GM18519 (cell line): ENCODE results near the gene TMEM132A.

Source experiments
- ATAC-seq: cut with Tn5 transposase; IDR thresholded peaks from one replicate; pipeline ENCODE4 v1.9.1; 2021; ENCODE audit warnings: mild to moderate bottlenecking, moderate library complexity; ENCODE audit not compliant: unreplicated experiment, low FRiP score

TMEM132A gene

DNA sequence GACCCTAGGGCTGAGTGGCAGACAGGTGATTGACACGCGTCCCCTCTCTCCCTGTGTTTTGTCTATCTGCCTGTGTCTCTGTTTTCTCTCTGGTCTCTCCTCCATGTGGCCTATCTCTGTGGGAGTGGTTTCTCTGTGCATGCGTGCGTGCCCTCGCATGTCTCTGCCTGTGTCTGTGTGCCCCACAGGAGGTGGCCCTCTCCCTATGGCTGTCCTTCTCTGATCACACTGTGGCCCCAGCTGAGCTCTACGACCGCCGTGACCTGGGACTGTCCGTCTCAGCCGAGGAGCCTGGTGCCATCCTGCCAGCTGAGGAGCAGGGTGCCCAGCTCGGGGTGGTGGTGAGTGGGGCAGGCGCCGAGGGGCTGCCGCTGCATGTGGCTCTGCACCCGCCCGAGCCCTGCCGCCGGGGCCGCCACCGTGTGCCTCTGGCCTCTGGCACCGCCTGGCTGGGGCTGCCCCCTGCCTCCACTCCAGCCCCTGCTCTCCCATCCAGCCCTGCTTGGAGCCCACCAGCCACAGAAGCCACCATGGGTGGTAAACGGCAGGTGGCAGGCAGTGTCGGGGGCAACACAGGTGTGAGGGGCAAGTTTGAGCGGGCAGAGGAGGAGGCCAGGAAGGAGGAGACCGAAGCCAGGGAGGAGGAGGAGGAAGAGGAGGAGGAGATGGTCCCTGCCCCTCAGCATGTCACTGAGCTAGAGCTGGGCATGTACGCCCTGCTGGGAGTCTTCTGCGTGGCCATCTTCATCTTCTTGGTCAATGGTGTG, 11.6 kb downstream of the TMEM132A start:
- no peak for ATAC-seq

DNA sequence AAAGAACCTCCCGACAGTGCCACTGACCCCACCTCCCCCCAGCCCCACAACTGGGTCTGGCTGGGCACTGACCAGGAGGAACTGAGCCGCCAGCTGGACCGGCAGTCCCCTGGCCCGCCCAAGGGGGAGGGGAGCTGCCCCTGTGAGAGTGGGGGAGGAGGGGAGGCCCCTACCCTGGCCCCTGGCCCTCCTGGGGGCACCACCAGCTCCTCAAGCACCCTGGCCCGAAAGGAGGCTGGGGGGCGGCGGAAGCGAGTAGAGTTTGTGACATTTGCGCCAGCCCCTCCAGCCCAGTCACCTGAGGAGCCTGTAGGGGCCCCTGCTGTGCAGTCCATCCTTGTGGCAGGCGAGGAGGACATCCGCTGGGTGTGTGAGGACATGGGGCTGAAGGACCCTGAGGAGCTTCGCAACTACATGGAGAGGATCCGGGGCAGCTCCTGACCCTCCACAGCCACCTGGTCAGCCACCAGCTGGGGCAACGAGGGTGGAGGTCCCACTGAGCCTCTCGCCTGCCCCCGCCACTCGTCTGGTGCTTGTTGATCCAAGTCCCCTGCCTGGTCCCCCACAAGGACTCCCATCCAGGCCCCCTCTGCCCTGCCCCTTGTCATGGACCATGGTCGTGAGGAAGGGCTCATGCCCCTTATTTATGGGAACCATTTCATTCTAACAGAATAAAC, 12.3 kb downstream of the TMEM132A start:
- no peak for ATAC-seq

DNA sequence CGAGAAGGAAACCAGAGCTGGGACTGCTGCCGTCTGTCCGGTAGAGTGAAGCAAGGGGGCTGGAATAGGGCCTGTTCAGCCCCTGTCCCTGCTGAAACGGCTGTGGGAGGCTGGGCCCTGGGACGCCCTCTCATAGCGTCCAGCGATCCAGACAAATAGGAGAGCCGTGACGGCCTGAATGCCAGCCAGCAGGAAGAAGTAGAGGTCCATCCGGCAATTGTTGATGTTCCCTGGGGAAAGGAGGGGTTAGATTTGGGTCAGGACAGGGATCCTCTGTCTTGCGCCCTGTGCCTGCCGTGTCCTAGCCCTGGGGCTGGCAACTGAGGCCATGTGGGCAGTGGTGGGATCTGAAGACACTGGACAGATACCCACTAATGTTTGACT, 12.9 kb downstream of the TMEM132A start:
- no peak for ATAC-seq

GRCh38 chr11:60937811-60938210, 13.6 kb downstream of the TMEM132A start:
- no peak for ATAC-seq

- ATAC-seq: no peak
These were observed 14.2 kb downstream of the TMEM132A start for GRCh38 chr11:60938500-60938899.

GRCh38 chr11:60939301-60939700, 15.0 kb downstream of the TMEM132A start:
- no peak for ATAC-seq

DNA sequence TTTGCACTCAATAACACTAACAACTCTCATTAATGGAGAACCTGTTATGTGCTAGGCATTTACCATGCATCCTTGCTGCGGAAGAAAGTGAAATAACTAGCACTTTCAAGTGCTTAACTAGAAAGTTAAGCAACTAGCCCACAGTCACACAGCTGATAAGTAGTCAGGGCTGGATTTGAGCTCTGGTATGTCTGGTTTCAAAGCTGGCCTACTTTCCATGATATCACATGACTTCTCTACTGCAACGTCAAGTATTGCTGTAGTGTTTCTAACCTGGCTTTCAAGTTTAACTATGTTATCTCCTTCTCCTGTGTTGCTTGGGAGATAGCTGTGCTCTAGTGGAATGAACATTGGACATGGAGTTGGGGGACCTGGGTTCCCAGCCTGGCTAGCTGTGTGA, 15.6 kb downstream of the TMEM132A start:
- no peak for ATAC-seq

DNA sequence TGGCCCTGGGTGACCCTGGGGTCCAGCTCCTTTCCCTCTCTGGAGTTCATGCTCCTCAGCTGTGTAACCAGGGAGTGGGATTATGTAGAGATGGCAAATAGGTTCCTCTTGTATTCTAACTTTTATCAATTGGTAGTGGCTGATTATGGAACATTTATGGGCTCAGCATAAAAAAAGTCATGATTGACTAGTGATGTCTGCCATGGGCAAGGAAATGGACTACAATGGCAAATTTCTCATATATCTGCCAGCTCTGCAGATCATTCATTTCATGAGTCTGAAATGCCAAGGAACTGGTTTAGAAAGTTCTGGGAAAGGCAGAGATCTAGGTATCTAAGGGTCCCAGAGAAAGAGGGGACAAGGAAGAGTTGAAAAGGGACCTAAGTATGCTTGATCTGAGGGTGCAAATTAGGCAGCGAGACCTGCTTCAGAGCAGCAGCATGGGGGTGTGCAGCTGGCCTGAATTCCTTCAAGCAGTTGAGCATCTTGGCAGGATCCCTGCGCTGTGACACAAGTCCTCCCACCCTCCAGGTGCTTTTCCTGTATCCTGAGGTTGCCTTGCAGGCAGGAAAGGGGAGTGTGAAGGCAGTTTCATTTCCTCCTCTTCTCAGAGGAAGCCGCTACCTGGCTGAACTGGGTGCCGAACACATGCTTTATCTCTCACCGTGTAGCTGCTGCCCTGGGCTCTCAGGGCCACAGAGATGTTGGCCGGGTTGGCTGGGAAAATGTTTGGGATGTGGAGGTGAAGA, 17.3 kb downstream of the TMEM132A start:
- ATAC-seq: no peak

GRCh38 chr11:60942219-60942618, 18.0 kb downstream of the TMEM132A start:
- no peak for ATAC-seq

DNA sequence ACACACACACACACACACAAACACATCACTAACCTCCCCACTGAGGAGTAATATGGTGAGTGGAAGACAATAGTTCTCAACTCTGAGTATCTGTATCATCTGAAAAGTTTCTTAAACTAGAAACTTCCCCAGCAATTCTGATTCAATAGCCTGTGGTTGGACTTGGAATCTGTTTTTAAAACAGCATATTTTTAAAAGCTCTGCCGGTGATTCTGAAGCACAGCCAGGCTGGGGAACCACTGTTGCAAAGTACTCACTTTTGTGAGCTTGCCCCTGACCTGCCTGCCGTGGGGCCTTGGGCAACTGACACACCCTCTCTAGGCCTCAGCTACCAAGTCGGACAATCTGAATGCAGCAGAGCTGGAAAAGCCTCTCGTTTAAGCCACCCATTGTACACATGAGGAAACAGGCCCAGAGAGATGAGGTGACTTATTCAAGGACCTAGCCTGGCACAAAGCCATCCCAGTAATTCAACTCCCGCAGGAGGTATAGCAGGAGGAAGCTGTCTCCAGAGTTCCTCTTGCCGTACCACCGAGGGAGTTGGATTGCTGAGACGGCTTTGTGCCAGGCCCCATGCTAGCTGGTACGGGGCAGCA, 18.8 kb downstream of the TMEM132A start:
- ATAC-seq: no peak

GRCh38 chr11:60944490-60945294, 20.4 kb downstream of the TMEM132A start:
- ATAC-seq: no peak

DNA sequence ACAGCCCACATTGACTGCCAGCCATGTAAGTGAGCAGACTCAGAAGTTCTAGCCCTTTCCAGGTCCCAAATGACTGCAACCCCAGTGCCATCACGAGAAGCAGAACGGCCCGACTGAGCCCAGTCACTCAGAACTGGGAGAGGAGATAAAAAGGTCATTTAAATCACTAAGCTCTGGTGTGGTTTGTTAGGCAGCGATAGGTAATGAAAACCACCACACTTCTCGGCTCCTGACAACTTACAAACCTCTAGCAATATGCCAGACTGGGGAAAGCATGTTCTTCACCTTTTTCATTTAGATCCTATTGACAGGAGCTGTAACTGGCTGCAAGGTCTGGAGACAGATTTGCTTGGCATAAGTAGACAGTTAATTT, 21.0 kb downstream of the TMEM132A start:
- no peak for ATAC-seq

- no peak for ATAC-seq
These were observed 22.5 kb downstream of the TMEM132A start for GRCh38 chr11:60946601-60947264.

DNA sequence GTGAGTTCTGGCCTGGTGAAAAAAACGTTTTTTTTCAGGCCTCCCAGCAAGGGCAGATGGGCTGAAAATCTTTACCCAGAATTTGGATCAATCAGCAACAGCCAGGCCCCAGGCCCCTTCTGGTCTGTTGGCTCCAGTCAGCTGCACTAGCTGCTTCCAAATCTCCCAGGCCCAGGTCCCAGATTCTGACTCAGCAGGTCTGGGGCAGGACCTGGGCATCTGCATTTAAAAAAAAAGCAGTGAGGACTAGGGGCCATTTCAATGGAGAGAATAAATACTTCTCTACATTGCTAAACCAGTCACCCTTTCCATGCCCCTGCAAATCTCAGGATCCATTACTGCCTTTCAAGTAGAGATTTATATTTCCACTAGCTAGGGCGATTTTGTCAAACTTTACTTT, 23.4 kb downstream of the TMEM132A start:
- ATAC-seq: no peak

GRCh38 chr11:60948250-60948649, 24.0 kb downstream of the TMEM132A start:
- ATAC-seq: no peak

GRCh38 chr11:60950024-60950423, 25.8 kb downstream of the TMEM132A start:
- no peak for ATAC-seq

- ATAC-seq: no peak
These were observed 26.8 kb downstream of the TMEM132A start for GRCh38 chr11:60950933-60951605.

DNA sequence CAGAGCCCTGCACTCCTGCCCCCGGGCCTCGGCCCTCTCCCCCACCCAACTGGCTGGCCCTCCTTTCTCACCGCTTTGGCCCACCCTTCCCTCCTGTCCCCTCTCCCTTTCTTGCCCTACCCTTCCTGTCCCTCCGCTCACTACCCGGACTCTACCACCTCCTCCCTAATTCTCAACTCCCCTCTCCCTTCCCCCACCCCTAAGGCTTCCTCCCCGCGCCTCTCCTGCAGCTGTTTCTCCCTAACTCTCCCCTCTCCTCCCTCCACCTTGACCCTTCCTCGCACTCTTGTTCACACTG, 27.3 kb downstream of the TMEM132A start:
- ATAC-seq: no peak

DNA sequence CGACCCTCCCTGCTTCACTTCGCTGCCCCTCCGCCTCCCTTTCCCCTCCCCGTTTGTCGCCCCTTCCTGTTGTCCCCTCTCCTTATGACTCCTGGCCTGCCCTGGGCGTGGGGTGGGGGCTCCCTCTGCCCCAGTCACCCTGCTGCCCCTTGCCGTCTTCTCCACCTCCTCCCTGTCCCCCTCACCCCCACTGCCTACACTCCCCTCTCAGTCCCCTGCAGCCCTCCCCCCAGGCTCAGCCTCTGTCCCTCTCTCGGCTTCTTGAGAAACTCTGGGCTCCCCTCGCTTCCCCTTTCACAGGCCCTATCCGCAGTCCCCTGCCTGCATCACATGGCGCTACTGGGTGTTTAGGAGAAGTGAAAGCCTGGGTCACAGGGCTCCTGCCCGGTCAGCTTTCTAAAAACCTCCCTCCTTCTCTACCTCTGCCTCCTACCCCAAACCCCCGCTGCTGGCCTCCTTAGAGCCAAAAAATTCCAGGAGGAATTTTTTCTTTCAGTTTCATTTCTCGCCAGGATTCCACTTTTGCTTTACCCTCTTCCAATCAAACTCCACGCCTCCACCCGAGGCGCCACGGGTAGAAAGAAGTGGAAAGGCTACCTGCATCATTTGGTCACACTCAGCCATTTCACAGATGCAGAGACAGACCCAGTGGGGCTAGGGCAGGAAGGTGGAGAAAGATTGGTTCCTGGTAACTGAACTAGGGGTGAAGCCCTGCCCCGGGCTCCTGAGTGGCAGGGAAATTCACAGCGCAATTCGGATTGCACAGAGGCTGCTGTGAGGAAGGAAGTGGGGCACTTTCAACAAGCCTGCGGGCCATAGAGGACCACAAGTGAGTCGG, 27.9 kb downstream of the TMEM132A start, which contains the start of gene SLC15A3:
TSS of gene SLC15A3 (minus strand) at position 273 of the 838 bp plus-strand sequence. CDS start 625 bp downstream, outside the sequence.
- ATAC-seq: no peak
